NCI-H2107 (cell line): ENCODE results near the gene BSG.
"Not testable (repeated sequence)": the region's sequence is repeated elsewhere in the genome, so short reads cannot be mapped to it uniquely, and the experiment has no call there.

Source experiments
- DNase-seq: peaks from one replicate; lab custom pipeline; 2025; lab: John Stamatoyannopoulos, UW

The BSG gene

DNA sequence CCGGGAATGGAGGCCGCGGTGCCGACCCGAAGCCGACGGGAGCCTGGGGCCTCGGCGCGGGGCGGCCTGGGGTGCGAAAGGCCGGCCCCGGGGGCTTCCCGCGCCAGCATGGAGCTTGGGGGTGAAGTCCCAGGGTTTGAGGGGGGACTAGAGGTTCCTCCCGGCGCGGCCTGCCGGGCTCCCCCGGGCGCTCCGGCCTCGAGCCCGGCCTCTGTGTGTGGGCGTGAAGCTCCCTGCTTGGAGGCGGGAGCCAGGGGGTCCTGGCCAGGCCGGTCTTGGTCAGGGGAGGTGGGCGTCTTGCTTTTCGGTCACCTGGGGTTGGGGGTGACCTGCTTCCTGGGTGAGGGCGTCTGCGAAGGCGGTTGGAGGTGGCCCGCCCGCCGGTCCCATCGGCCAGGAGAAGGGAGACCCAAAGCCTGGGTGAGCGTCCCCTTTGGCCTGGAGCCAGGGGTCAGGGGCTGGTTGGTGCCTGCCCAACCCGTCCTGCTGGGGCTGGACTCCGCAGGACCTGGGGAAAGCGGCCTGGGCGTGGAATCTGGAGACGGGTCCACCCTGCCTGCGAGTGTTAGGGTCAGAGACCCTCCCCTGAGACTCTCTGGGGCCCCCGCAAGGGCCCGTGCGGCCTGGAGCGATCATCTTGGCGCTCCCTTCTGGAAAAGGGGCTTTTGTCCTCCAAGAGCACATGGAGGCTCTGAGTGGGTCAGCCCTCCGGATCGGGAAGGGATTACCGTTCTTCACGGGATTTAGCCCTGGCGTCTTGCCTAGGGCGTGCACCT, 535 bp downstream of the BSG start:
- DNase-seq = no peak

DNA sequence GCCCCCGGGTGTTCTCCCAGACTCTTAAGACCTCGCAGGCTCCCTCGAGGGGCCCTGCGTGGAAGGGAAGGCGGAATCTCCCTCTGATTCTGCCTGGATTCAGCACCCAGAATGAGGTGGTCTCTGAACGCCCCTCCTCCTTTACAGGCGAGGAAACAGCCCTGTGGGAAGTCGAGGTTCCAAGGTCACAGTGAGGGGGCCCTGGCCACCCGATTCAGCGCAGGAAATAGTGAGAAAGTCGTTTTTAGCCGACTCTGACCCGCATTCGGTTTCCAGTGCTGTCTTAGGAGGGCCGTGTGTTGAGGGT, 1.1 kb downstream of the BSG start:
- no peak for DNase-seq

GRCh38 chr19:574658-575526, 2.5 kb downstream of the BSG start:
- DNase-seq = no peak

- DNase-seq = no peak
These were observed 3.4 kb downstream of the BSG start for GRCh38 chr19:575527-576506.

GRCh38 chr19:576768-577438, 4.5 kb downstream of the BSG start:
- DNase-seq = no peak

GRCh38 chr19:577439-578392, 5.3 kb downstream of the BSG start:
- DNase-seq = no peak

GRCh38 chr19:579111-579841, 6.9 kb downstream of the BSG start:
- DNase-seq = no peak

GRCh38 chr19:579842-580155, 7.4 kb downstream of the BSG start:
- DNase-seq = no peak

DNA sequence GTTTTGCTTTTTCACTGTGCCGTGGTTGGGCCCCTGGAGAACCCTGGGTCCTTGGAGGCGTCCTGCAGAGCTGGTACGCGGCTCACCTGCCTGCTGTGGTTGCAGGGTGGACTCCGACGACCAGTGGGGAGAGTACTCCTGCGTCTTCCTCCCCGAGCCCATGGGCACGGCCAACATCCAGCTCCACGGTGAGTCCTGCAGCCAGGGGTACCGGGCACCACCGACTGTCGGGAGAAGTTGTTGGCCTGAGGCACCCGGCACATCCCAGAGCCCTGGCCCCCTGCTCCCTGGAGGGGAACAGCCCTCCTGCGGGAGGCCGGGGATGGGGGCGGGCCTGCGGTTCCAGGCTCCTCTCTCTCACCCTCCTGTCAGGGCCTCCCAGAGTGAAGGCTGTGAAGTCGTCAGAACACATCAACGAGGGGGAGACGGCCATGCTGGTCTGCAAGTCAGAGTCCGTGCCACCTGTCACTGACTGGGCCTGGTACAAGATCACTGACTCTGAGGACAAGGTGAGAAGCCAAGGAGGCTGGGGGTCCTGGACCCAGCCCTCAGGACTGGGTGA, 8.0 kb downstream of the BSG start:
- DNase-seq = no peak

DNA sequence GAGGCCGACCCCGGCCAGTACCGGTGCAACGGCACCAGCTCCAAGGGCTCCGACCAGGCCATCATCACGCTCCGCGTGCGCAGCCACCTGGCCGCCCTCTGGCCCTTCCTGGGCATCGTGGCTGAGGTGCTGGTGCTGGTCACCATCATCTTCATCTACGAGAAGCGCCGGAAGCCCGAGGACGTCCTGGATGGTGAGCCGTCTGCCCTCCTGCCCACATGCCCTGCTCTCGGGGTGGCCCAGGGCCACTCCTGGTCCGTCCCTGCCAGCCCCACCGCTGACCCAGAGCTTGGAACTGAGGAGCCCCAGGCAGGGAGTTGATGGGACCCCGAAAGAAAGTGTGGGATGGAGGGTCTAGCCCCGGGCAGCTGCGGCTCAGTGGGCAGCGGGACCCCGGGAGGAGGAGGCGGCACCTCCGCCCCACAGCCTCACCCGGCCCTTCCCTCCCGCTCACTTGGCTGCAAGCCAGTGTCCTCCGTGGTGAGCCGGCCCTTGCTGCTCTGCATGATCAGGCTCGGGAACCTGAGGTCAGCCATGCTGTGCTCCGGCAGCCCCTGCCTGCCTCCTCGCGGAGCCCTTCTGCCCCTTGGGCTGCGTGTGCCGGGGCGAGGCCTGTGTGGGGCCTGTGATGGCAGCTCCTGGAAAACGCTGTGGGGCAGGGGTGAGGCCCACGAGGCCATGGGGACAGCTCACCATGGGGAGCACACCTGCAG, 9.2 kb downstream of the BSG start:
- no peak for DNase-seq

DNA sequence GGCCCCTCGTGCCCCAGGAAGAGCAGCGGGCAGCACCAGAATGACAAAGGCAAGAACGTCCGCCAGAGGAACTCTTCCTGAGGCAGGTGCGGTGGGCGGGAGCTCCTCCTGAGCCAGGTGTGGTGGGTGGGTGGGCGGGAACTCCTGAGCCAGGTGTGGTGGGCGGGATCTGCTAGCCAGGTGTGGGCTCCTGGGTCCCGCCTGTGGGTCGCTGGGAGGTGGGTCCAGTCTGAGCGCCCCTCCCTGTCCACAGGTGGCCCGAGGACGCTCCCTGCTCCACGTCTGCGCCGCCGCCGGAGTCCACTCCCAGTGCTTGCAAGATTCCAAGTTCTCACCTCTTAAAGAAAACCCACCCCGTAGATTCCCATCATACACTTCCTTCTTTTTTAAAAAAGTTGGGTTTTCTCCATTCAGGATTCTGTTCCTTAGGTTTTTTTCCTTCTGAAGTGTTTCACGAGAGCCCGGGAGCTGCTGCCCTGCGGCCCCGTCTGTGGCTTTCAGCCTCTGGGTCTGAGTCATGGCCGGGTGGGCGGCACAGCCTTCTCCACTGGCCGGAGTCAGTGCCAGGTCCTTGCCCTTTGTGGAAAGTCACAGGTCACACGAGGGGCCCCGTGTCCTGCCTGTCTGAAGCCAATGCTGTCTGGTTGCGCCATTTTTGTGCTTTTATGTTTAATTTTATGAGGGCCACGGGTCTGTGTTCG, 10.3 kb downstream of the BSG start:
- DNase-seq = no peak

GRCh38 chr19:583198-583967, 11.0 kb downstream of the BSG start:
- no peak for DNase-seq

DNA sequence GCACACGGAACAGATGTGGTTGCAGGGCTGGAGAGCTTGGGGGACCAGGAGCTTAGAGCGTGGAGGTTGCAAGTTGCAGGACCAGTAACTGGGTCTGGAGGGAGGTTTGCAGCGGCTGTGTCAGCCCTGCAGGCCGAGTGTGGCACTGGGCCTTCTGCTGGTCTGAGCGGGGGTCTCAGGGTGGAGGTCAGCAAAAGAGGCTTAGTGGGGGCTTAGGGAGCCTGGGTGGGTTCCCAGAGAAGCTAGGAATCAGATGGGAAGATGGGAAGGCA, 11.5 kb downstream of the BSG start:
- no peak for DNase-seq

DNA sequence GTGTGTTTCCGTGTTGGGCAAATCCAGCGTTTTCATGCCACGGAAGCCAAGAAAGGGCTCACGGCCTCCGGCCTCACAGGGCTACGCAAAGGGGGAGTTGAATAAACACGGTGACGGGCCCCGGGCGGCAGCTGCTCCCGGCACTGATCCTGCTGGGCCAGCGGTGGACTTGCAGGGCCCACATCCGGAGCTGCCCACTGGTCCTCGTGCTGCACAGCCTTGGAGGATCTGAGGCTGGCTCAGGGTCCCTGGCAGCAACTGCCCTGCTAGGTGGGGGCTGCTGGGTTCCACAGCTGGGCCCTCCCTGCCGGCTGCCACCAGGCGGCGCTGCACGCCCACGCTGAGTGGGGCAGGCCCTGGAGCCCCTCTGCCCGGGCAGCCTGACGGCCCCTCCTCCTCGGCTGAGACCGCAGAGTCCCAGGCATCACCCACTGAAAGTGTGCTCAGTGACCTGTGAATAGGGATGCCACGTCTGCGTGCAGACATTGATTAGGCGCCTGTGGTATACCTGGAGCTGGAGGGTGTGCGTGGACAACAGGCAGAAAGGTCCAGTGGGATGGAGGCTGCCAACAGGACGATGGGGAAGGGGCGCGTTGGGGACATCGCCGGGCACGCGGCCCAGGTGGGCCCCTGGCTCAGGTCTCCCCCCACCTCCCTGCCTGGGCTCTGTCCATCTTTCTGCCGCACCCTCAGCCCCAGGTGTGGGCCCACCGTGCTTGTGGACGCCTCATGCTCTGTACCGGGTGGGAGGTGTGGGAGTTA, 12.0 kb downstream of the BSG start:
- no peak for DNase-seq

- not testable (repeated sequence) for DNase-seq
These were observed 12.8 kb downstream of the BSG start for GRCh38 chr19:585146-585545.

- DNase-seq = no peak
These were observed 13.2 kb downstream of the BSG start for GRCh38 chr19:585551-586110.
